Stomach (tissue), 4 donors: ENCODE data around the gene PTPA.
"Not testable (repeated sequence)": the region's sequence is repeated elsewhere in the genome, so short reads cannot be mapped to it uniquely, and the experiment has no call there.

Experiments
- EP300 ChIP-seq: sonication (generic); formaldehyde crosslinking; IDR thresholded peaks from one replicate; pipeline ENCODE4 v1.6.1; 2017; ENCODE audit warnings: antibody characterized with exemption
- POLR2A ChIP-seq, 4 donors: fragments of 450-650 bp; IDR thresholded peaks; one replicate each; pipeline ENCODE4 v1.6.1; 2016; ENCODE audit warnings: antibody characterized with exemption in 4 of 4, control low read depth in 2 of 4, mild to moderate bottlenecking in 1 of 4, moderate library complexity in 1 of 4
- POLR2AphosphoS5 ChIP-seq, 3 donors: sonication (generic); formaldehyde crosslinking; IDR thresholded peaks; one replicate each; pipeline ENCODE4 v1.6.1; 2016; ENCODE audit warnings: antibody characterized with exemption in 3 of 3
- TF ChIP-seq, protein P1 (sequence below), 7 experiments: fragments of 450-650 bp in 4 of 7; fragments of 200-600 bp in 3 of 7; sonication (generic) in 3 of 7; IDR thresholded peaks; one replicate each; pipeline ENCODE4 v1.5.1; 2016 to 2019; ENCODE audit warnings: antibody characterized with exemption in 7 of 7, control low read depth in 2 of 7, mild to moderate bottlenecking in 1 of 7

DNA sequence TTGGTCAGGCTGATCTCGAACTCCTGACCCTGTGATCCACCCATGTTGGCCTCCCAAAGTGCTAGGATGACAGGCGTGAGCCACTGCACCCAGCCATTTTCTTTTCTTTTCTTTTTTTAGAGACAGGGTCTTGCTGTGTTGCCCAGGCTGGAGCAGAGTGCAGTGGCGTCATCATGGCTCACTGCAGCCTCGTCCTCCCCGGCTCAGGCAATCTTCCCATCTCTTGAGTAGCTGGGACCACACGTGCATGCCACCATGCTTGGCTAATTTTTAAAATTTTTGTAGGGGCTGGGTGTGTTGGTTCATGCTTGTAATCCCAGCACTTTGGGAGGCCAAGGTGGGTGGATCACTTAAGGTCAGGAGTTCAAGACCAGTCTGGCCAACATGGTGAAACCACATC, 85.8 kb downstream of the PTPA start:
- TF ChIP-seq POLR2AphosphoS5 (IDR thresholded peaks at IDR 0.05); POLR2A (IDR thresholded peaks at IDR 0.05); EP300: not testable (repeated sequence)
- TF ChIP-seq, protein P1, sequence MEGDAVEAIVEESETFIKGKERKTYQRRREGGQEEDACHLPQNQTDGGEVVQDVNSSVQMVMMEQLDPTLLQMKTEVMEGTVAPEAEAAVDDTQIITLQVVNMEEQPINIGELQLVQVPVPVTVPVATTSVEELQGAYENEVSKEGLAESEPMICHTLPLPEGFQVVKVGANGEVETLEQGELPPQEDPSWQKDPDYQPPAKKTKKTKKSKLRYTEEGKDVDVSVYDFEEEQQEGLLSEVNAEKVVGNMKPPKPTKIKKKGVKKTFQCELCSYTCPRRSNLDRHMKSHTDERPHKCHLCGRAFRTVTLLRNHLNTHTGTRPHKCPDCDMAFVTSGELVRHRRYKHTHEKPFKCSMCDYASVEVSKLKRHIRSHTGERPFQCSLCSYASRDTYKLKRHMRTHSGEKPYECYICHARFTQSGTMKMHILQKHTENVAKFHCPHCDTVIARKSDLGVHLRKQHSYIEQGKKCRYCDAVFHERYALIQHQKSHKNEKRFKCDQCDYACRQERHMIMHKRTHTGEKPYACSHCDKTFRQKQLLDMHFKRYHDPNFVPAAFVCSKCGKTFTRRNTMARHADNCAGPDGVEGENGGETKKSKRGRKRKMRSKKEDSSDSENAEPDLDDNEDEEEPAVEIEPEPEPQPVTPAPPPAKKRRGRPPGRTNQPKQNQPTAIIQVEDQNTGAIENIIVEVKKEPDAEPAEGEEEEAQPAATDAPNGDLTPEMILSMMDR (IDR thresholded peaks at IDR 0.05), result not testable (repeated sequence)
